Dendritic cell treated with granulocyte-macrophage colony-stimulating factor and Interleukin-4, amounts not matched to agents 40 ng/mL and 50 ng/mL, for 4 days (primary cell): ENCODE measurements around the gene SUN1.

Source experiments
- H3K27ac Mint-ChIP-seq: one replicate; pipeline ENCODE4 v1.8.0; 2022; ENCODE audit warnings: mild to moderate bottlenecking, mixed read lengths
- H3K27me3 Mint-ChIP-seq: one replicate; pipeline ENCODE4 v1.8.0; 2022; ENCODE audit warnings: mild to moderate bottlenecking, mixed read lengths
- H3K36me3 Mint-ChIP-seq: one replicate; pipeline ENCODE4 v1.8.0; 2022; ENCODE audit warnings: low read depth, mixed read lengths
- H3K4me1 Mint-ChIP-seq: one replicate; pipeline ENCODE4 v1.8.0; 2022; ENCODE audit warnings: low read depth, mixed read lengths
- H3K4me3 Mint-ChIP-seq: one replicate; pipeline ENCODE4 v1.8.0; 2022; ENCODE audit warnings: mild to moderate bottlenecking, moderate library complexity, mixed read lengths
- H3K9me3 Mint-ChIP-seq: one replicate; pipeline ENCODE4 v1.8.0; 2022; ENCODE audit warnings: mixed read lengths
- intact Hi-C: fragments of 100-400 bp; cut with micrococcal nuclease; formaldehyde crosslinking; loops from one replicate; pipeline ENCODE4 v1.15.0; 2022

Gene SUN1

DNA sequence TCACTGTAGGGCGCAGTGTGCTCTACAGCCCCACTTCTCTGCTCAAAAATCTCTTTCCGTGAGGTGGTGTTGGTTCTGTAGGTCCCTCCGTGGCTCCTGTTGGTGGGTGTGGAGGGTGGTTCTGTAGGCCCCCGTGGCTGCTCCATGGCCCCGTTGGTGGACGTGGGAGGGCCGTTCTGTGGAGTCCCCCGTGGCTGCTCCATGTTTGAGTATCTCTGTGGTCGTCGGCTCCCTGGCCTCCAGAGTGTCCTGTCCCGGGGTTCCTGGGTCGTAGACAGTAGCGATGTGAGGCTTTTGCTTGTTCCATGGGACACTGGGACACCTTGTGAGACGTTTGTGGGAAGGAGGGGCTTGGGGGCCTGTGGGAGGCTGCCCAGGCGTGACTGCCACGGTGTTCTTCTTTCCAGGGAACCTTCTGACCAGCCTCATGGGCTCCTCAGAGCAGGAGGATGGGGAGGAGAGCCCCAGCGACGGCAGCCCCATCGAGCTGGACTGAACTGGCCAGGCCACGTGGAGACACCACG, 62.7 kb downstream of the SUN1 start:
- intact Hi-C loops: no loop called here
- peaks cover 23% of the 10 kb centered on the region for H3K4me1 Mint-ChIP-seq
- peaks cover 97% of the 10 kb centered on the region for H3K36me3 Mint-ChIP-seq
- H3K27ac Mint-ChIP-seq: no peak overlapping the region
- H3K27me3 Mint-ChIP-seq: no peaks in the 10 kb centered on the region
- H3K9me3 Mint-ChIP-seq: no peaks in the 10 kb centered on the region
- no peak overlapping the region for H3K4me3 Mint-ChIP-seq

GRCh38 chr7:895451-896052, 63.3 kb downstream of the SUN1 start:
- H3K4me1 Mint-ChIP-seq: peaks cover 23% of the 10 kb centered on the region
- H3K27me3 Mint-ChIP-seq: no peaks in the 10 kb centered on the region
- H3K9me3 Mint-ChIP-seq: no peaks in the 10 kb centered on the region
- intact Hi-C loops: no loop called here
- H3K27ac Mint-ChIP-seq: no peak overlapping the region
- peaks cover 100% of the 10 kb centered on the region for H3K36me3 Mint-ChIP-seq
- no peak overlapping the region for H3K4me3 Mint-ChIP-seq

DNA sequence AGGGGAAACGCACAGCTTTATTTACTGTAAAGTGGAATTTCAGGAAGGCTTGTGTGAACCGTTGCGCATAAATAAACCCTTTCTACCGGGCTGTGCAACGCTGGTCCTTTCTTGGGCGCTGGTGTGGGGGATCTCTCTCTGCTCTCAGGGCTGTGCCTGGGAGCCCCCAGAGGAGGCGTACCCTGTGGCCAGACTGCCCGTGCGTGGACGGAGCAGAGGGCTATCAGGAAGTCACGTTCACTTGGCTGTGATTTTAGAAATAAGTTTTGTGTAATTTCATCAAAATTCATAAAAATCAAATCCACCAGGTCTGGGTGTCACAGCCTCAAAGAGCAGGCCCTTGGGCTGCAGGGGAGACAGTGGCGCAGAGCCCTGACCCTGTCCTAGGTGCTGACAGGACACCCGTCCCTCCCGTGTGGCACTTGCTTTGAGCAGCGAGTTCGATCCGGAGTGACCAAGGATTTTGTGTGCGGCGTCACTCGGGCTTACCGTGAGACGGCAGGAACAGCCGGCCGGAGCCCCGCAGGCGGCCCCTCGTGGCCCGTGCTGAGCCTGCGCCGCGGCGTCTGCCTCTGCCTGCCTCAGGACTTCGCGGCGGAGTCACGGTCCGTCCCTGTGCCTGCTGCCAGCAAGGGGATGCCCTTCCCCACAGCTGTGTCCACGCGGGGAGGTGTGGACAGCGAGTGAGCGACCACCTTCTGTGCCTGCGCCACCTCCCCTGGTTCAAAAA, 64.2 kb downstream of the SUN1 start:
- Mint-ChIP-seq H3K36me3 (peaks cover 98% of the 10 kb centered on the region), H3K4me1 (peaks cover 31% of the 10 kb centered on the region), H3K4me3 (no peak overlapping the region), H3K27ac (no peak overlapping the region), H3K9me3 (no peaks in the 10 kb centered on the region), H3K27me3 (no peaks in the 10 kb centered on the region)
- intact Hi-C loops: no loop called here

- Mint-ChIP-seq H3K27ac (no peak overlapping the region), H3K4me1 (peaks cover 37% of the 10 kb centered on the region), H3K4me3 (no peak overlapping the region), H3K9me3 (no peaks in the 10 kb centered on the region), H3K27me3 (no peaks in the 10 kb centered on the region), H3K36me3 (peaks cover 93% of the 10 kb centered on the region)
- intact Hi-C loops: no loop called here
Measured at GRCh38 chr7:897086-897485, 64.8 kb downstream of the SUN1 start.

DNA sequence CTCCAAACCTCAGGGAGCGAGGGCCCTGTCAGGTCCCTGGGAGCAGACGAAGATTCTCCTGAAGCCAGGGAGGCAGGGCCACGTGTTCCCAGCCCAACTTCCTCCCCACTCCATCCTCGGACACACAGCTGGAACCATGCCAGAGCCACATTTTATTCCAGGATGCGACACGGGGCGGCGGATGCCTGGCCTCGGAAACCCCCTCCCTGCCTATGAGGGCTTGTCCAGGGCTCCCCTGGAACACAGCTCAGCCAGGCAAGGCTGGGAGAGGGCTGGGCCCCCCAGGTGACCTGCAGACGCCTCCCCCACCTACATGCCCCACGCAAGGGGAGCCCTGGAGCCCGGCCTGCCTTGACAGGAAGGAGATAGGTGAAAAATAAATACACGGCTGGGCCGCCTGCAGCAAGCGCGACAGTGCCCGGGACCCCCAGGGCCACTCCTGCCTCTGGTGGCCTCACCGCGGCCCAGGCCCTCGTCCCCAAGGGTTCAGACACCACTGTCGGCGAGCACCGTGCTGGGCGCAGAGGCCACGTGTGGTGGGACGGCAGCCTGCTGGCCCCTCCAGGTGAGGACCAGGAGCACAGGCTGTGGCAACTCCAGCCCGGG, 65.6 kb downstream of the SUN1 start:
- Mint-ChIP-seq H3K27ac (no peak overlapping the region), H3K36me3 (peaks cover 92% of the 10 kb centered on the region), H3K4me3 (no peak overlapping the region), H3K27me3 (no peaks in the 10 kb centered on the region), H3K4me1 (peaks cover 41% of the 10 kb centered on the region), H3K9me3 (no peaks in the 10 kb centered on the region)
- intact Hi-C loops: no loop called here

GRCh38 chr7:898460-898854, 66.2 kb downstream of the SUN1 start:
- H3K4me1 Mint-ChIP-seq: peaks cover 41% of the 10 kb centered on the region
- H3K36me3 Mint-ChIP-seq: peaks cover 92% of the 10 kb centered on the region
- intact Hi-C loops: no loop called here
- H3K9me3 Mint-ChIP-seq: no peaks in the 10 kb centered on the region
- H3K27me3 Mint-ChIP-seq: no peaks in the 10 kb centered on the region
- no peak overlapping the region for H3K4me3 Mint-ChIP-seq
- no peak overlapping the region for H3K27ac Mint-ChIP-seq

DNA sequence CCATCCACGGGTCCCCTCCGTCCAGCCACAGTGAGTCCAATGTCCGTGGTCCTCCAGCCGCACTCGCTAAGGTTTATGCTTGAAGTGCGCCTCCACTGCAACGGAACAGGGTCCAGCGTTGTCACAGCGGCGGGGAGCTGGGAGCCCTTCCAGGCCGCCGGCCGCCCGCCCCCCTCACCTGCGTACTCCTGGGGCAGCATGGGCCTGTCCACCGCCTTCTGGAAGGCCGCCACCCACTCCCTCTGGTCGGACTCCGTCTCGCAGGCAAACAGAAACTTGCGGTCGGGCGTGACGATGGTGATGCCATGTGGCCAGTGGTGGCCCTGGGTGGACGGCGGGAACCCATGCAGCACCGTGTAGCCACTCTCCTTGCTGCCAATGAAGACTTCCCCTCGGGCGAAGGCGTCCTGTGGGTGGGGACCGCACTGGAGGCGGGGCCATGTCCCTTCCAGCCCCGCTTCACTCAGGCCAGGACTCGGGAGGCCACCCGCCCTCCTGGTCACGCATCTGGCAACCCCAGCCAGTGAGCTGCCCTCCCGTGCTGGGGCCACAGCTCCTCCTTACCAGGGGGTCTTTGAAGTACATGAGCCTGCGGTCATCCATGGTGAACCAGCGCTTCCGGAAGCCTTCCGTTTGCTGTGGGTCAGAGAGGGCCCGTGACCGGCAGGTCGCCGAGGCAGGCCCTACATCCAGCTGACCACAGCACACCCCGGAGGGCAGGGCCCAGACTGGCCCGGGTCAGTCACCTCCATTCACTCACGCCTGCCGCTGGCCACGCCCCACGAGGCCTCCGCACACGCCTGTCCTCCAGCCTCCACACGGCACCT, 66.8 kb downstream of the SUN1 start:
- no peak overlapping the region for H3K4me3 Mint-ChIP-seq
- no peaks in the 10 kb centered on the region for H3K27me3 Mint-ChIP-seq
- peaks cover 46% of the 10 kb centered on the region for H3K4me1 Mint-ChIP-seq
- peaks cover 92% of the 10 kb centered on the region for H3K36me3 Mint-ChIP-seq
- no peaks in the 10 kb centered on the region for H3K9me3 Mint-ChIP-seq
- no peak overlapping the region for H3K27ac Mint-ChIP-seq
- intact Hi-C loops: no loop called here

- Mint-ChIP-seq H3K36me3 (peaks cover 92% of the 10 kb centered on the region), H3K27ac (no peak overlapping the region), H3K4me3 (no peak overlapping the region), H3K9me3 (no peaks in the 10 kb centered on the region), H3K4me1 (peaks cover 46% of the 10 kb centered on the region), H3K27me3 (no peaks in the 10 kb centered on the region)
- intact Hi-C loops: loop anchor here (2.0 to 5.0 kb wide), 2 partner anchors 23 to 237 kb away; partner anchors contain the start of gene GET4
Measured at GRCh38 chr7:899806-900205, 67.5 kb downstream of the SUN1 start.

DNA sequence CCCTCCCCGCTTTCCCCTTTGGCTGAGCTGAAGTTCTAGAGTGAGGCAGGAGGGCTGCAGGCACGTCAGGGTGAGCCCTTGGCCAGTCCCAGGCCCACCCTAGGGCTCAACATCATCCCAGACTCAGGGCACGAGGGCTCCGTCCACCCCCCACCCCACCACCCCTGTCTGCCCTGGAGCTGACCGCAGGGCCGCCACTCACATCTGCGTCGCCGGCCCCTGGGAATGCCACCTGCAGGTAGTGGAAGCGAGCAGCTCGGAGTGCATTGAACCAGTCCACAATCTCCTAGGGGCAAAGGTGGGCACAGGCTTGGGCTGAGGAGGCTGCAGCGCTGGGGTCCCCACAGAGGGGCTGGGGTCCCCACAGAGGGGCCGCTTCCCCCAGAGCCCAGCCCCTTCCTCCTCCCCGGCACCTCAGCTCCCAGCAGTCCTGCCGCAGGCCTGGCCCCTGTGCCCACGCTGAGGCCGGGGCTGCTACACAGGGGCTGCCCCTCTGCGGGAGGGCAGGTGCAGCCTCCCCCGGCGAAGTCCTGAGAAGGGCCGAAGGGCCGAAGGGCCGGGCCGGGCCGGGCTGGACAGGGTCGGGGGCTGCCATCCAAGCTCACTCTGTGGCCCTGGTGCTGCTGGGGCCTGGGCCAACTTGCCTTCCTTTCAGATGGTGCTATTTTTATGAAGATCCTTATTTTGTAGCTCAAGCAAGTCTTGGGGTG, 68.2 kb downstream of the SUN1 start:
- Mint-ChIP-seq H3K27me3 (no peaks in the 10 kb centered on the region), H3K4me3 (no peak overlapping the region), H3K4me1 (peaks cover 53% of the 10 kb centered on the region), H3K9me3 (no peaks in the 10 kb centered on the region), H3K27ac (no peak overlapping the region), H3K36me3 (peaks cover 92% of the 10 kb centered on the region)
- intact Hi-C loops: loop anchor here (2.0 to 5.0 kb wide), 2 partner anchors 24 to 237 kb away; partner anchors contain the start of gene GET4

- no peak overlapping the region for H3K4me3 Mint-ChIP-seq
- H3K36me3 Mint-ChIP-seq: peaks cover 87% of the 10 kb centered on the region
- H3K27me3 Mint-ChIP-seq: no peaks in the 10 kb centered on the region
- H3K4me1 Mint-ChIP-seq: peaks cover 57% of the 10 kb centered on the region
- intact Hi-C loops: loop anchor here (2.0 to 5.0 kb wide), 2 partner anchors 24 to 236 kb away; partner anchors contain the start of gene GET4
- no peaks in the 10 kb centered on the region for H3K9me3 Mint-ChIP-seq
- peak overlapping the region; percentile 50 for H3K27ac Mint-ChIP-seq
Measured at GRCh38 chr7:901041-901387, 68.7 kb downstream of the SUN1 start.

DNA sequence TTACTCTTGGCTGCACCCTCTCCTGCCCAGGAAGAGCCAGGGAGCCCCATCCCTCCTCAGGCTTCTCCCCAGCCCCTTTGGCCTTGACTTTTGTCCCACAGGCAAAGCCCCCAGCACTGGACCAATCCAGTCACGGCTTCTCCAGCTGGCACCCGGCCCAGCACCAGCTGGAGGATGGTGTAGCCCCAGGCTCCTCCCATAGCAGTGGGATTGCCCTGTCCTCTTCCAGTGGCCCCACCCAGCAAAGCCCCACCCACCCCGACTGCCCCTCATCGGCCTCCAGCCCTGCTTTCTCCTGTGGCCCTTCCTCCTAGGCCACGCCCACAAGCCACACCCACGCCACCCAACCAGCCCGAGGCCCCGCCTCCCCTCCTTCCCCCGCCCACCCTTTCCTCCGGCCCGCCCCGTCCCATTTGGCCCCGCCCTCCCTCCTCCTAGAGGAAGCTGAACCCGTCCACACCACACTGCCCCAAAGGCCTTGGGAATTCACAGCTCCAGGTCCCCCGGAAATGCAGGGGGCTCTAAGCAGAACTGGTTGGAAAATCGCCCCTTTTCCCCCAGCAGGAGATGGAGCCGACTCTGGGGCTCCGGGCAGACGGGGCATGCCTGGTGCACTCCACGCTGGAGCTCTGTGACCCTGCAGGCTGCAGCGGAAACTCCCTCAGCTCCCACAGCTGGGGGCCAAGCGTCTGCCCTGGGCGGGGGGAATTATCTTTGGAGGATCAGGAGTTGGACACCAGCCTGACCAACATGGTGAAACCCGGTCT, 69.3 kb downstream of the SUN1 start:
- Mint-ChIP-seq H3K4me1 (peaks cover 57% of the 10 kb centered on the region), H3K9me3 (no peaks in the 10 kb centered on the region), H3K36me3 (peaks cover 81% of the 10 kb centered on the region), H3K27ac (peak overlapping the region; percentile 50), H3K27me3 (no peaks in the 10 kb centered on the region), H3K4me3 (no peak overlapping the region)
- intact Hi-C loops: loop anchor here (2.0 to 5.0 kb wide), 2 partner anchors 25 to 236 kb away; partner anchors contain the start of gene GET4

DNA sequence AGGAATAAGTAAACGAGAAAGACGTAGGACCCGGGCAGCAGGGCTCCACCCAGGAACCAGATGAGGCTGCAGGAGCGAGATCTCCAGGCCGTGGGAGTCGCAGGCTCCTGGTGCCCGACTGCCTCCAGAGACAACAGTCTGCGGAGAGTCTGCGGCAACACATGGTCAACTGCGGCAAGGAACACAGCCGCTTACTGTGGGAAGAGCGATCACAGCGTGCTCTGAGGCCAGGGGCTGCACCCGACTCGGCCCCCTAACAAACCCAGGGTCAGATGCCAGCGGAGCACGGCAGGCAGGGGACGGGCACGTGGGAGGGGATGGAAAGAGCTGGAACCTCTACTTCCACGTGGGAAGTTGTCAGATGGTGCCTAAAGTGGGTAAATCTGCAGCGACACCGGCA, 70.7 kb downstream of the SUN1 start:
- intact Hi-C loops: loop anchor here (5.0 kb wide), 1 partner anchor 234 kb away; a partner anchor contains a TSS
- Mint-ChIP-seq H3K27ac (no peak overlapping the region), H3K36me3 (peaks cover 67% of the 10 kb centered on the region), H3K4me3 (no peak overlapping the region), H3K4me1 (peaks cover 70% of the 10 kb centered on the region), H3K27me3 (no peaks in the 10 kb centered on the region), H3K9me3 (no peaks in the 10 kb centered on the region)
